Activated CD4-positive, CD25-positive, alpha-beta regulatory T cell treated with anti-CD3 and anti-CD28 coated beads, Interleukin-2, amount 50 U/mL, for 72 hours (primary cell): ENCODE results near the gene PTPN1.
"Not testable (repeated sequence)": the region's sequence is repeated elsewhere in the genome, so short reads cannot be mapped to it uniquely, and the experiment has no call there.

Source experiments
- DNase-seq: peaks from one replicate; pipeline ENCODE4 v3.0.0; 2021

PTPN1 gene

DNA sequence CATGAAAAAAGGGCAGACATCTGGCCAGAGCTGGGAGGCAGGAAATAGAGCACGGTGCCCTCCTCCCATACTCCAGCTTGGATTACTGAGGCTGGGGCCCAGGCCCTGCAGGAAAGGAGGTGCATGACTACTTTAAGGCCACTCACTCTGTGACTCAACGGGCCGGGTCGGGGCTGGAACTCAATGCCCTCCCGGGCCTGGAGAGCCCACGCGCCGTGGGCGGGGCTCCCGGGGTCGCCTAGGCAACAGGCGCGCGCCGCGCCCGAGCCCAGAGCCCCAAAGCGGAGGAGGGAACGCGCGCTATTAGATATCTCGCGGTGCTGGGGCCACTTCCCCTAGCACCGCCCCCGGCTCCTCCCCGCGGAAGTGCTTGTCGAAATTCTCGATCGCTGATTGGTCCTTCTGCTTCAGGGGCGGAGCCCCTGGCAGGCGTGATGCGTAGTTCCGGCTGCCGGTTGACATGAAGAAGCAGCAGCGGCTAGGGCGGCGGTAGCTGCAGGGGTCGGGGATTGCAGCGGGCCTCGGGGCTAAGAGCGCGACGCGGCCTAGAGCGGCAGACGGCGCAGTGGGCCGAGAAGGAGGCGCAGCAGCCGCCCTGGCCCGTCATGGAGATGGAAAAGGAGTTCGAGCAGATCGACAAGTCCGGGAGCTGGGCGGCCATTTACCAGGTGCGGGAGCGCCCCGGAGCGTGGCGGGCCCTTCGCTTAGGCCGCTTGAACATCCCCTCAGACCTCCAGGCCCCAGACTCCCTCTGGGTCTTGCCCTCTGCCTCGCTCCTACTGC is at the start of gene PTPN1:
Gene PTPN1, plus strand, starts transcription at position 461 of the 783 bp plus-strand sequence. Its CDS starts 145 bp downstream, at position 606.
- DNase-seq = peak; percentile 99

DNA sequence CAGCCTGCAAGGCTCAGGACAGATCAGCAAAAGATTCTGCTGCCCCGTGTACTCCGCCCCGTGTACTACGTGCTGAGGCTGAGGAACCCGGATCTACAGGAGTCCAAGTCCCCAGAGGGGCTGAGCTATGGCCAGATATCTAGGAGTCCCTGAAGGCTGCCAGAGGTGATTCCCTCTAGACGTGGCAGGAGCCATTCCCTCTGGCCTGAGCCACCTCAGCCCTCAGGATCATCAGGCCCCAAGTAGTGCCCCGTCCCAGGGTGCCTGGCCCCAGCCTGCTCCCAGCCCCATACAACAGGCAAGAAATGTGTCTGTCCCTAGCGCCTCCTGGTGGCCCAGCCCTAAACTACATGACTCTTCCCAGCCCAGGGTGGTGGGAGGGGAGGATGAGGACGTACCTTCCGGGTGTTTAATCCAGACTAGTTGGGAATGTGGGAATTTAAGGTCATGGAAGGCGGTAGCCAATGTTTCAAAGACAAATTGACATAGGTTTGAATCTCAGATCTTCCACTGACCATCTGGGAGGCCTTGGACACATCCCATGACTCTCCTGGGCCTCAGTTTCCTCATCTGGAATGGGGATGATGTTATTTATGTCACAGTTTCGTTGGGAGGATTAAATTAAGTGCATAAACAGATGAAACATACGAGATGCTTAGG is 49.4 kb upstream of the PTPN1 start:
- peak; percentile 90 for DNase-seq

DNA sequence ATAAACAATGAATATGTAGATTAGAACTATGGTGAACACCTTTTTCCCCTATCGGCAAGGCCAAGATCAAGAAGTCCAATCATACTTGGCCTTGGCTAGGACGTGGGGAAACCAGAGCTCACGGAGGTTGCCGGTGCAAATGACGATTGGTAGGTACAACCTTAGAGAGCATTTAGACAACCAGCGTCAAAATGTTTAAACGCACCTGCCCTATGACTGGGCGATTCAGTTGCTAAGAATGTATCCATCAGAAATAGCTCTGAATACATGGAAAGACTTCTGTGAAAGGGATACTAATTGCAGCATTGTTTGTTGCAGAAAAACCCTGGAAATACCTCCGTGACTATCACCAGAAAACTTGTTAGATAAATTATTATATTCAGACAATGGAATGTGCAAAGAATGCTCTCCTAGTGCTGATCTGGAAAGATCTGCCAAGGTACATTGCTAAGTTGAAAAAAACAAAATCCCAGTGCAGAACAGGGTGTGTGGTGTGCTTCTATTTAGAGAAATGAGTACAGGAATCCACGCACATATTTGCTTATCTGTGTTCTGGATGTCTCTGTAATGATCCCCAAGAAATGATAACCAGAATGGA is 48.0 kb upstream of the PTPN1 start:
- DNase-seq = no peak

DNA sequence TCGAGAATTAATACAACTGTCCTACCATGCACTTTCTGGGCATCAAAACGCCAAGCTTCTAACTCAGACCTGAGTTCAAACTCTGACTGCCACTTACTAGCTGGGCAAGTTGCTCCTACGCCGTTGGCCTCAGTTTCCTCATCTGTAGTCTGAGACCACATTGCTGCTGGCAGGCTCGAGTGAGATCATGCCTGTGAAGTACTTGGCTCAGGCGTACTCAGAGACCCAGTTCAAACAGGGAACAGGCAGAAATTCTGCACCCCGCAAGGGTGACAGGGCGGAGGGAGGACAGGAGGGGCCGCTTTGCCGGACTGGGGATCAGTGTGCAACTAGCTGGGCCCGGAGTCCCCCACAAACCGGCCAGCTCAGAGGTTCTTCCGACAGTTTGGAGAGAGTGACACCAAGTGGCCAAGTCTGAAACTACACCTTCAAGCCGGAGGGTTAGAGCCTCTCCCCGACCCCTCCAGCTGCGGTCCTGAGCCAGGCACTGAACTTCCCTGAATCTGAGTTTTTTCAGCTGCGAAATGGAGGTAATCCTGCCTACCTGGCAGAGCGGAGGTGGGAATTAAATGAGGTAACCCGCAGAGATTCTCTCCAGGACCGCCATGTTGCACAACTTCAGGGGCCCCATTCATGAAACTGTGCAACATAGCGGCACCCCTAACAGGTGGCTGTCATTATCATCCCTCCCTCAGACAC is 46.0 kb upstream of the PTPN1 start:
- DNase-seq = peak; percentile 61

DNA sequence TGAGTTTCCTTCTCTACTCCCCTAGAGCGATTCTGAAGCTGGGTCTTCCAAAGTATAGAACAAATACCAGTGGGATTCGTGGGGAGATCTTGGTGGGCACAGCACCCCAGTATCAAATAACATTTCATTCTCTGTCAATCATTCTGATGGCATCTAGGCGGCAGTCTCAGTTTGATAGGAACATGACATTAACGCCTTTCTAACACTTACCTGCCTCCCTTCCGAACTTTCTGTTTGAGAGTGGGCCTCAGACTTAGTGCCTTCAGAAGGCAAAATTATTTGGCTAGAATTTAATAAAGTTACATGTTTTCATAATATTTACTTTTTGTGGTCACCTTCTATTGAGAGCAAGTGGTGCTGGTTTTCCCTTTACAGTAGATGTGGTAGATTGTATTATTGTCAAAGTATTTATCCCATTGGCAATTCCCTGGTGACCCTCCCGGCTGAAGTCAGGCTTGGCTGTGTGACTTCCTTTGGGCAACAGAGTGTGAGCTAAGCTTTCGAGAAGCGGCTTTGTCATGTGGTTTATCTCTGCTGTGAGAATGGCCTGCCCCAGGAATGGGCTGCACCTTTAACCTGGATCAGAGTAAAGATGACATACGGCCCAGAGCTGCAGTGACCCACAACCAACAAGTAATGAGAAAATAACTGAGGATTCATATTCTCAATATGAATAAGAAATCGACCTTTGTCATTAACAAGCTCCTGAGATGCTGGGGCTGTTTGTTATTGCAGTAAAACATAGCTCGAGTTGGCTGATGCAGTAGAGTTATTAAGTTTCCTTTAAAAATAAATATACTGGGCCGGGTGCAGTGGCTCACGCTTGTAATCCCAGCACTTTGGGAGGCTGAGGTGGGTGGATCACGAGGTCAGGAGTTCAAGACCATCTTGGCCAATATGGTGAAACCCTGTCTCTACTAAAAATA is 45.2 kb upstream of the PTPN1 start:
- DNase-seq = no peak

GRCh38 chr20:50467174-50467573 is 43.0 kb upstream of the PTPN1 start:
- DNase-seq = no peak

DNA sequence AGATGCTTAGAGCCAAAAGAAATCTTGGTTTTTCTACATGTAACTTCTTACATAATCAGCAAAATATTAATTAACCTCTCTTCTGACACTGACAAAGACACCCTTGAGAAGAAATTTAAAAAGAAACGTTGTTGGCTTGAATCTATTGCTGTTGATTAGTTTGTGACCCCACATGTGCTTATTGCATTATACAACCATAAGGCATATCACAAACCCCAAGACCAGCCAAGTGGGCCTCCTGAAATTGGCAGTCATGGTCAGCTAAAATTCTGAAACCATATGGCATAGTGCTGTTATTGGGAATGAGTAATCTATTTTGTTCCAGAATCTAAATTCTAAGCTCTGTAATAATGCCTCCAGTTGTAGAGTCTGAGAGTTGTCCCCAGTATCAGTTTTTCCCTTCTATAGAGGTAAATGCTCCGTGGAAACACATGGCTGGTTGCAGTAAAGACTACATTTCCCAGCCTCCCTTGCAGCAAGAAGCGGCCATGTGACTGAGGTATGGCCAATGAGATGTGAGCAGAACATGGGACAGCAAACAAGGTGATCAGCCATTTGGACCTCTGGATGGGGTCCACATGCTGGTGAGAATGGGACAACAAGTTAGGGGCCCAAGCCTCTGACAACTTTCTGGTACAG is 42.3 kb upstream of the PTPN1 start:
- no peak for DNase-seq

- no peak for DNase-seq
Observed at GRCh38 chr20:50468378-50468798, 41.8 kb upstream of the PTPN1 start.

DNA sequence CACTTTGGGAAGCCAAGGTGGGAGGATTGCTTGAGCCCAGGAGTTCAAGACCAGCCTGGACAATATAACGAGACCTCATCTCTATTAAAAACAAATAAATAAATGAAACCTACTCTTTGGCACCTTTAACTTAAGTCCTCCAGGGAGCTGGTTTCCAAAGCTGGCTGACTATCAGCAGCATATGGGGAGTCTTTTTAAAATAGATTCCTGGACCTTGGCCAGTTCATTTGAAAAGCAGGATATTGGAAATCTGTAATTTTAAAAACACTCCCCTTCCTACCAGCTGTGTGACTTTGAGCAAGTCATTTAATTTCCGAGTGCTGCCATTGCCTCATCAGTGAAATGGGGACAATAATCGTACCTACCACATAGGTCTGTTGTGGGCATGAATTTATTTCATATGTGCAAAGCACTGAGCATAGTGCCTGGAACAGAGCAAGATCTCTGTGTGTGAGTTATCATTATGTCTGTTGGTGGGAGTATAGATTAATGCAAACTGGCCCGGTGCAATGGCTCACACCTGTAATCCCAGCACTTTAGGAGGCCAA is 40.9 kb upstream of the PTPN1 start:
- DNase-seq = no peak

- DNase-seq = no peak
Observed at GRCh38 chr20:50469796-50470195, 40.4 kb upstream of the PTPN1 start.

GRCh38 chr20:50470264-50470858 is 39.8 kb upstream of the PTPN1 start:
- DNase-seq = no peak

DNA sequence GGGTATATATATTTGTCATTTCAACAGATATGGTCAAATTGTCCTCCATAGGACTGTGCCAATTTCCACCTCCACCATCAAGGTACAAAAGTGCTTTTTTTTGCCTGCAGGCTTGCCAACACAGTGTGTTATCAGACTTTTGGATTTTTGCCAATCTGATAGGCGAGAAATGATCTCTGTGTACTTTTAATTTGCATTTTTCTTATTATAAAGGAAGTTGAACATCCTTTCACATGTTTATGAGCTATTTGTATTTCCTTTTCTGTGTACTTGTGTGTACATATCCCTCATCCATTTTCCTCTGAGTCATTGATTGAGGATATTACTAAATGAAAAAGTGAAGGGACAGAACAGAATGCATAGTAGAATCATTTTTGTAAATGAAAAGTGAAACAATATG is 39.0 kb upstream of the PTPN1 start:
- no peak for DNase-seq

DNA sequence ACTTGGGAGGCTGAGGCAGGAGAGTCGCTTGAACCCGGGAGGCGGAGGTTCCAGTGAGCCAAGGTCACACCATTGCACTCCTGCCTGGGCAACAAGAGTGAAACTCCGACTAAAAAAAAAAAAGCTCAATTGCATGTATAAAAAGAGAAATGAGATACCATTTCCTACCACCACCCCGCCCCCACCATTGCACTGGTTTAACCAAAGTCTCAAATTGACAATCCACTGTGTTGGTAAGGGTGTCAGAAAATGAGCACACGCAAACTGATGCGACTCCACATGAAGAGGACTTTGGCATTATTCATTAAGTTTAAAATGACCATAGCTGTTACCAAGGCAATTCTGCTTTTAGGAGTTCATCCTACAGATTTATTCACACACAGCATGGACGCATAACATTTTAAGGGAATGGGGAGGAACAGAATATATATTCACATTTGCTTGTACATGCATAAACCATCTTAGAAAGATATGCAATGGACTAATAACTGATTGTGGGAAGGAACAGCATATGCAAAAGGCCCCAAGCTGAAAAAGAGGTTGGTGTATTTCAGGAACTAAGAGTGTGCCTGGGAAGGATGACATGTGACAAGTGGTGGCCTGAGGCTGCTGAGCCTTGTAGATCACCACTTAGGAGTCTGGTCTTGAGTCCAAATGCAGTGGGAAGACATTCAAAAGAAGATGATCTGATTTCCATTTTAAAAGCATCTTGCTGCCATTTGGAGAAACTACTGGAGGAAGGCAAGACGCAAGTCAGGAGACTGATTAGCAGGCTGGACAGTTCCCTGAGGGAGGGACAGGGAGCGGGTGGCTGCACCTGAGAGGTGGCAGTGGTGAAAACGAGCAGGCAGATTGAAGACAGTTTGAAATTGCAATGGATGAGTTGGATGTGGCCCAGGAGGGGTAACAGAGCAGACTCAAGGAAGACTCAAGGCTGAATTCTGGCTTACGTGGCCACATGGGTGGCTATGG is 37.2 kb upstream of the PTPN1 start:
- DNase-seq = no peak

DNA sequence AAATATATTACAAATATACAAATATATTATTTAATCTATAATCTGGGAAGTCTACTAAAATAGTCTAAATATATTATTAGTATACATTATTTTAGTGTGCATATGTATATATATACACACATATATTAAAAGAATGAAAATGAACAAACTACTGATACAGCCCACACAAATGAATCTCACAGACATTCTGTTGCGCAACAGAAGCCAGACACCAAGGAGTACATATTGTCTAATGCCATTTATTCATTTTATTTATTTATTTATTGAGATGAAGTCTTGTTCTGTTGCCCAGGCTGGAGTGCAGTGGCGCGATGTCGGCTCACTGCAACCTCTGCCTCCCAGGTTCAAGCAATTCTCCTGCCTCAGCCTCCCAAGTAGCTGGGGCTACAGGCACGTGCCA is 35.8 kb upstream of the PTPN1 start:
- not testable (repeated sequence) for DNase-seq

DNA sequence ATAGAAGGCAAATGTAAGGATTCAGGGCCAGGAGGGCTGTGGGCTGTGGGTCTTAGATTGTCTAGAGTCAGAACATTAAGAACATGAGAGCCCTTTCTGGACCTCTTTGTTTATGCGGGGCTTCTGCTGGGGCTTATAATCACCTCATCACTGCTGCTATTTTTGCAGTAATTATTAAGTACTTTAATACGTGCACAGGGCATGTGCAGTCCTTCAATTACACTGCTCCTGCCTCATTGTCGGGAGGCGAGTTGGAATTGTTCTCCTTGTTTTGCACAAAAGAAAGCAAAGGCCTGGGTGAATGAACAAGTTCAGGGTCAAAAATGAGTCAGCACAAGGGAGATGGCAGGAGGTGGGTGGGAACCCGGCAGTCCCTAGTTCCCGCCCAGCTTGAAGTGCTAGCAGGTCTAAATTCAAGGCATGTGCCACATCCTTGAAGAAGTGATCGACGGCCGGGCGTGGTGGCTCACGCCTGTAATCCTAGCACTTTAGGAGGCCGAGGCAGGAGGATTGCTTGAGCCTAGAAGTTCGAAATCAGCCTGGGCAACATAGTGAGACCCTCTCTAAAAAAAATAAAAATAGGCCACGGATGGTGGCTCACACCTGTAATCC is 34.4 kb upstream of the PTPN1 start:
- DNase-seq = no peak

DNA sequence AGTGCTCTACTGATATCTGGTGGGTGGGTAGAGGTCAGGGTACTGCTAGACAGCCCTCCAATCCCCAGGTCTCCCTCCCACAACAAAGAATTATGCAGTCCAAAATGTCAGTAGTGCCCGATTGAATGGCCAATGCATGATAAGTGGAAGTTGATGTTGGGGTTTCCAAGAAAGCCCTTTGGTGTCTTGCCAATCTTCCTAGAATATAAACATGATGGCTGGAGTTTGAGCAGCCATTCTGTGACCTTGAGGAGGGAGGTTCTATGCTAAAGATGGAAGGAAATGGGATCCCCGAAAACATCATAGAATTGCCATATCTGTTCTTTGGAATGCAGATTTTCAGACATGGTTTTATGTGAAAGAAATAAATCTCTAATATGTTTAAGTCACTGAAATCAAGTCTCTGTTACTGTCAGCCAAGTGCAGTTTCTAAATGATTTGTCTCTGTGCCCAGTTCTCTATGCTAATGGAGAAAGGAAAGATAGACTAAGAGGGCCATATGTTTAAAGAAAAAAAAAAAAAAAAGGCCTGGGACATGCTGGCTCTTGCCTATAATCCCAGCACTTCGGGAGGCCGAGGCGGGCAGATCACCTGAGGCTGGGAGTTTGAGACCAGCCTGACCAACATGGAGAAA is 32.8 kb upstream of the PTPN1 start:
- DNase-seq = no peak

- DNase-seq = peak; percentile 65
Observed at GRCh38 chr20:50478162-50478990, 31.8 kb upstream of the PTPN1 start.

DNA sequence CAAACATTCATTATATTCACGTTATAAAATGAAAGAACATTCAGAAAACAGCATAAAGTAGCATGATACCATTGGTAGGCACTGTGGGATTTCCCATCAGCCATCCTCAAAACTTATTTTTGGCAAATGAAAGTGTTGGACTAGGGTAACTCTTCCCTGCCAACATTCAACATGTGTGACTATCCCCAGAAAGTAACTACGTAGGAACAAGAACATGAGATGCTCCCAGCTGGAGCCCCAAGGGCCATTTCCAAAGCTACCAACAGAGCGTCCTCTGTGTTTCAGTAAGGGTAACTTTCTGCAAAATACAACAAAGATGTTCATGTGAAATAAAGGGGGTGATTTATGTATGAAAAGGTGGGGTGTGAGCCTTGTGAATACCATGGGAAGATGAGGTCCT is 28.4 kb upstream of the PTPN1 start:
- no peak for DNase-seq
